NB4 (cell line): ENCODE measurements around the gene MKLN1.

Experiments
- CTCF ChIP-seq: IDR thresholded peaks from one replicate; pipeline ENCODE4 v1.5.1; 2012; ENCODE audit warnings: low read depth, low read length
- MAX ChIP-seq: IDR thresholded peaks from 2 replicates; pipeline ENCODE4 v1.6.1; 2011; ENCODE audit warnings: low read depth, low read length
- MYC ChIP-seq: IDR thresholded peaks from 2 replicates; pipeline ENCODE4 v1.6.1; 2011; ENCODE audit warnings: low read depth, low read length

- no peak for TF ChIP-seq CTCF
- TF ChIP-seq MAX = no peak
- TF ChIP-seq MYC = no peak
Observed at GRCh38 chr7:131338691-131339390, 11.2 kb downstream of the MKLN1 start.
